Activated CD4-positive, alpha-beta T cell treated with anti-CD3 and anti-CD28 coated beads, Interleukin-2, amount 10 ng/mL, durations not matched to agents 24 days and 14 days (primary cell): ENCODE data around the gene PIGL. TPM values are rescaled to one million over a fixed set of nuclear protein-coding genes. Genes with fewer than 3 reads are reported as not detected.

Source experiments
- DNase-seq: peaks from one replicate; pipeline ENCODE4 v3.0.0; 2022
- H3K27ac Mint-ChIP-seq: one replicate; pipeline ENCODE4 v1.8.0; 2022; ENCODE audit warnings: mild to moderate bottlenecking, mixed read lengths
- H3K27me3 Mint-ChIP-seq: one replicate; pipeline ENCODE4 v1.8.0; 2022; ENCODE audit warnings: mixed read lengths
- H3K36me3 Mint-ChIP-seq: one replicate; pipeline ENCODE4 v1.8.0; 2022; ENCODE audit warnings: low read depth, mild to moderate bottlenecking, mixed read lengths
- H3K4me1 Mint-ChIP-seq: one replicate; pipeline ENCODE4 v1.8.0; 2021; ENCODE audit warnings: mixed read lengths
- H3K4me3 Mint-ChIP-seq: one replicate; pipeline ENCODE4 v1.8.0; 2022; ENCODE audit warnings: mild to moderate bottlenecking, moderate library complexity, mixed read lengths
- H3K9me3 Mint-ChIP-seq: one replicate; pipeline ENCODE4 v1.8.0; 2021; ENCODE audit warnings: mixed read lengths
- intact Hi-C: fragments of 100-400 bp; cut with micrococcal nuclease; formaldehyde crosslinking; loops from one replicate; pipeline ENCODE4 v1.15.1; 2023
- total RNA-seq: library from RNA; stranded (reverse); gene quantifications from 2 replicates; pipeline ENCODE4 v1.2.3, GENCODE V29; 2022

PIGL gene
- total RNA-seq, 1 donor from 2014 or later = 41.5 TPM

GRCh38 chr17:16314859-16315258, 97.8 kb downstream of the PIGL start:
- Mint-ChIP-seq H3K4me3 (no peak overlapping the region), H3K9me3 (no peaks in the 10 kb centered on the region), H3K4me1 (peaks cover 6% of the 10 kb centered on the region), H3K27ac (no peak overlapping the region), H3K27me3 (no peaks in the 10 kb centered on the region), H3K36me3 (peaks cover 12% of the 10 kb centered on the region)
- DNase-seq = no peak
- intact Hi-C loops = no loop called here

GRCh38 chr17:16319969-16320368, 103.0 kb downstream of the PIGL start:
- intact Hi-C loops = no loop called here
- Mint-ChIP-seq H3K9me3 (no peaks in the 10 kb centered on the region), H3K27ac (no peak overlapping the region), H3K4me3 (no peak overlapping the region), H3K36me3 (peaks cover 9% of the 10 kb centered on the region), H3K4me1 (no peaks in the 10 kb centered on the region), H3K27me3 (no peaks in the 10 kb centered on the region)
- DNase-seq = no peak

- Mint-ChIP-seq H3K4me1 (no peaks in the 10 kb centered on the region), H3K4me3 (no peak overlapping the region), H3K9me3 (no peaks in the 10 kb centered on the region), H3K36me3 (peaks cover 11% of the 10 kb centered on the region), H3K27ac (no peak overlapping the region), H3K27me3 (no peaks in the 10 kb centered on the region)
- intact Hi-C loops = no loop called here
- no peak for DNase-seq
Measured at GRCh38 chr17:16322636-16323035, 105.6 kb downstream of the PIGL start.

GRCh38 chr17:16325964-16326363, 109.0 kb downstream of the PIGL start:
- Mint-ChIP-seq H3K36me3 (peaks cover 11% of the 10 kb centered on the region), H3K4me3 (no peak overlapping the region), H3K27me3 (no peaks in the 10 kb centered on the region), H3K27ac (no peak overlapping the region), H3K4me1 (no peaks in the 10 kb centered on the region), H3K9me3 (no peaks in the 10 kb centered on the region)
- intact Hi-C loops = no loop called here
- no peak for DNase-seq

- Mint-ChIP-seq H3K9me3 (no peaks in the 10 kb centered on the region), H3K4me3 (no peak overlapping the region), H3K27ac (no peak overlapping the region), H3K4me1 (no peaks in the 10 kb centered on the region), H3K27me3 (no peaks in the 10 kb centered on the region), H3K36me3 (peaks cover 8% of the 10 kb centered on the region)
- no peak for DNase-seq
- intact Hi-C loops = no loop called here
Measured at GRCh38 chr17:16327018-16327417, 110.0 kb downstream of the PIGL start.

GRCh38 chr17:16328997-16329396, 112.0 kb downstream of the PIGL start:
- intact Hi-C loops = no loop called here
- no peaks in the 10 kb centered on the region for H3K9me3 Mint-ChIP-seq
- H3K27ac Mint-ChIP-seq = no peak overlapping the region
- H3K36me3 Mint-ChIP-seq = peaks cover 8% of the 10 kb centered on the region
- no peaks in the 10 kb centered on the region for H3K27me3 Mint-ChIP-seq
- H3K4me3 Mint-ChIP-seq = no peak overlapping the region
- no peaks in the 10 kb centered on the region for H3K4me1 Mint-ChIP-seq
- no peak for DNase-seq

- no peaks in the 10 kb centered on the region for H3K27me3 Mint-ChIP-seq
- DNase-seq = no peak
- peaks cover 8% of the 10 kb centered on the region for H3K36me3 Mint-ChIP-seq
- no peaks in the 10 kb centered on the region for H3K4me1 Mint-ChIP-seq
- H3K4me3 Mint-ChIP-seq = no peak overlapping the region
- intact Hi-C loops = no loop called here
- H3K27ac Mint-ChIP-seq = no peak overlapping the region
- H3K9me3 Mint-ChIP-seq = no peaks in the 10 kb centered on the region
Measured at GRCh38 chr17:16329519-16330271, 112.7 kb downstream of the PIGL start.

GRCh38 chr17:16338391-16338790, 121.4 kb downstream of the PIGL start:
- DNase-seq = no peak
- no peaks in the 10 kb centered on the region for H3K27me3 Mint-ChIP-seq
- H3K4me1 Mint-ChIP-seq = no peaks in the 10 kb centered on the region
- H3K36me3 Mint-ChIP-seq = peaks cover 11% of the 10 kb centered on the region
- no peak overlapping the region for H3K27ac Mint-ChIP-seq
- intact Hi-C loops = no loop called here
- no peak overlapping the region for H3K4me3 Mint-ChIP-seq
- no peaks in the 10 kb centered on the region for H3K9me3 Mint-ChIP-seq

GRCh38 chr17:16339402-16339801, 122.4 kb downstream of the PIGL start:
- H3K4me1 Mint-ChIP-seq = peaks cover 2% of the 10 kb centered on the region

GRCh38 chr17:16339959-16340358, 122.9 kb downstream of the PIGL start:
- Mint-ChIP-seq H3K27me3 (no peaks in the 10 kb centered on the region), H3K36me3 (peaks cover 18% of the 10 kb centered on the region), H3K9me3 (no peaks in the 10 kb centered on the region), H3K27ac (no peak overlapping the region), H3K4me3 (no peak overlapping the region), H3K4me1 (peaks cover 2% of the 10 kb centered on the region)
- intact Hi-C loops = no loop called here
- DNase-seq = no peak

More at GRCh38 chr17:16339402-16339801, 122.4 kb downstream of the PIGL start:
- DNase-seq = no peak
- intact Hi-C loops = no loop called here
- no peaks in the 10 kb centered on the region for H3K9me3 Mint-ChIP-seq
- H3K4me3 Mint-ChIP-seq = no peak overlapping the region
- peaks cover 18% of the 10 kb centered on the region for H3K36me3 Mint-ChIP-seq
- H3K27ac Mint-ChIP-seq = no peak overlapping the region
- no peaks in the 10 kb centered on the region for H3K27me3 Mint-ChIP-seq

- intact Hi-C loops = no loop called here
- H3K36me3 Mint-ChIP-seq = peaks cover 21% of the 10 kb centered on the region
Measured at GRCh38 chr17:16342979-16343378, 126.0 kb downstream of the PIGL start.

GRCh38 chr17:16343569-16343968, 126.6 kb downstream of the PIGL start:
- H3K27me3 Mint-ChIP-seq = no peaks in the 10 kb centered on the region
- no peak overlapping the region for H3K27ac Mint-ChIP-seq
- H3K36me3 Mint-ChIP-seq = peaks cover 21% of the 10 kb centered on the region
- no peak overlapping the region for H3K4me3 Mint-ChIP-seq
- no peaks in the 10 kb centered on the region for H3K9me3 Mint-ChIP-seq
- DNase-seq = no peak
- intact Hi-C loops = no loop called here
- peaks cover 2% of the 10 kb centered on the region for H3K4me1 Mint-ChIP-seq

More at GRCh38 chr17:16342979-16343378, 126.0 kb downstream of the PIGL start:
- no peak overlapping the region for H3K27ac Mint-ChIP-seq
- no peak for DNase-seq
- H3K27me3 Mint-ChIP-seq = no peaks in the 10 kb centered on the region
- H3K4me1 Mint-ChIP-seq = peaks cover 2% of the 10 kb centered on the region
- H3K4me3 Mint-ChIP-seq = no peak overlapping the region
- no peaks in the 10 kb centered on the region for H3K9me3 Mint-ChIP-seq

- Mint-ChIP-seq H3K27me3 (no peaks in the 10 kb centered on the region), H3K9me3 (no peaks in the 10 kb centered on the region), H3K4me3 (no peak overlapping the region), H3K36me3 (peaks cover 23% of the 10 kb centered on the region), H3K27ac (no peak overlapping the region), H3K4me1 (peaks cover 4% of the 10 kb centered on the region)
- intact Hi-C loops = no loop called here
- no peak for DNase-seq
Measured at GRCh38 chr17:16345565-16345964, 128.6 kb downstream of the PIGL start.

- H3K27me3 Mint-ChIP-seq = peaks cover 1% of the 10 kb centered on the region
- intact Hi-C loops = no loop called here
- peaks cover 6% of the 10 kb centered on the region for H3K4me1 Mint-ChIP-seq
- no peak overlapping the region for H3K4me3 Mint-ChIP-seq
- H3K9me3 Mint-ChIP-seq = no peaks in the 10 kb centered on the region
- H3K27ac Mint-ChIP-seq = no peak overlapping the region
- peaks cover 25% of the 10 kb centered on the region for H3K36me3 Mint-ChIP-seq
- no peak for DNase-seq
Measured at GRCh38 chr17:16346721-16347271, 129.8 kb downstream of the PIGL start.

- Mint-ChIP-seq H3K4me1 (peaks cover 14% of the 10 kb centered on the region), H3K4me3 (no peak overlapping the region), H3K27ac (no peak overlapping the region), H3K36me3 (peaks cover 14% of the 10 kb centered on the region), H3K9me3 (no peaks in the 10 kb centered on the region), H3K27me3 (peaks cover 10% of the 10 kb centered on the region)
- DNase-seq = no peak
- intact Hi-C loops = no loop called here
Measured at GRCh38 chr17:16348586-16348985, 131.6 kb downstream of the PIGL start.
